GM19023 (cell line): ENCODE measurements around the gene DOCK11.

Source experiments
- ATAC-seq: cut with Tn5 transposase; IDR thresholded peaks from one replicate; pipeline ENCODE4 v1.9.1; 2021; ENCODE audit warnings: mild to moderate bottlenecking, moderate library complexity; ENCODE audit not compliant: unreplicated experiment

Gene DOCK11

GRCh38 chrX:118621081-118621759, 125.6 kb downstream of the DOCK11 start:
- ATAC-seq = no peak

GRCh38 chrX:118623062-118623461, 127.4 kb downstream of the DOCK11 start:
- ATAC-seq = no peak

DNA sequence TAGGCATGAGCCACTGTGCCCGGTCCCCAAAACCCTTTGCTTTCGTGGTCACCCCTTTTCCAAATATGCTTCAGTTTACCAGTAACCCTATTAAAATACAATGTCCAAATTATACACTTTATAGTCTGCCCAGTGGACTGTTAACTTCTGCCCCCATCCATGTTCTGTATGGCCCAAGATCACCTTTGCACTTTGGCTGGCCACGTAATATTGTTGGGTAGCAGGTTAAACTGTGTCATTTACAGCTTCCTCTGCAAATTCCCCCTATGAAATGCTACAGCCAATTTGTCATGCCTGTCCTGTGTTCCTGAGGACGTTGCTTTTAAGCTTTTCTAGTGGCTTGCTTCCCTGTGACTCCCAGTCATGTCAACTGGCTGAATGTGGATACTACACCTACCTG, 130.7 kb downstream of the DOCK11 start:
- no peak for ATAC-seq

GRCh38 chrX:118627084-118627758, 131.6 kb downstream of the DOCK11 start:
- ATAC-seq = no peak

DNA sequence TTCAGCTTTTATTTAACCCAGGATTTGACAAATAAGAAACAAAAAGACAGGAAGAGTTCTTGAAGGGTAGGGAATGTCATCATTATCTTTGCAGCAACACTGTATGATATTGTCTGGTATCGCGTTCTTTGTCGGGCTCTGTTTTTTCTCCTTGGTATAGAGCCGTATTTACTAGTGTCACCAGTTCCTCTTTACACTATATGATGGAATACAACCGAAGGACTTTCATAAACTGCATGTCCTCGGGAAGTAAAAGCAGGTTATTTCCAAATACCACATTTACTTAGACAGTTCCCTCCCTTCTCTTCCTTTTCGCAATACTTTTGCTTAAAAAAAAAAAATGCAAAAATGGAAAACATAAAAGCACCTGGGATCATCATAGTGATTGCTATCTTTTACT, 135.2 kb downstream of the DOCK11 start:
- no peak for ATAC-seq

DNA sequence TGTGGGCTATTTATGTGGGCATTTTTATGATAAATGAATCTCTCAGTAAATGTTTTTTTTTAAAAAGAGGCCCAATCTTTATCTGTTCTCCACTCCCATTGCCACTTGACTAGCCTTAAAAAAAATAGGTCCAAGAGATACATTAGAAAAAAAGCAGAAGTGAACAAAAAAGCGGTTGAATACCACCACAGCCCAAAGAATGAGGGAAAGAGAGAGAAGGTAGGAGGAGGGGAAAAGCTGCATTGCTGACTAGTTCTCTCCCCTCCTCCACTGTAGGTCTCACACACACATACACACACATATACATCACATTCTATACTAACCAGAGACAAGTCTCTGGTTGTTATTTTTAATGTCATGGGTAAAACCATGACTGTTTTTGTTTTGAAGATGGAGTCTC, 136.0 kb downstream of the DOCK11 start:
- no peak for ATAC-seq

DNA sequence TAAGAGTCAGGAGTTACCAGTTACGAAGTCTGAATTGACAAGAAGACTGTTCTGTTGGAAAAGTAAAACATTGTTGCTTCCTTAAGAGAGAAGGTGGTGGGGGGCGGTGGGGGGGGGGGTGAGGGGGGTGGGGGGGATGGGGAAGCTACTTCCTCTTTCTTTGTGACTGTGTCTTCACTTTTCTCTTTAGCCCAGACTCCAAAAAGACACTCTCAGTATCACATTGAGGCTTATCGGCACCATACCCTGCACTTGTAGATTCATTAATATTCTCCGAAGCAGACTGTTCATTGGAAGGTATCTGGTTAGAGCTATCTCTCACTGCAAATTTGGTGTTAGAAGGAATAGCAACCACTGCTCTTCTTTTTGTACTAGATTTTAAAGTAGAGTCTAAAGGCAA, 137.2 kb downstream of the DOCK11 start:
- no peak for ATAC-seq

- no peak for ATAC-seq
Observed at GRCh38 chrX:118633530-118633929, 137.9 kb downstream of the DOCK11 start.

DNA sequence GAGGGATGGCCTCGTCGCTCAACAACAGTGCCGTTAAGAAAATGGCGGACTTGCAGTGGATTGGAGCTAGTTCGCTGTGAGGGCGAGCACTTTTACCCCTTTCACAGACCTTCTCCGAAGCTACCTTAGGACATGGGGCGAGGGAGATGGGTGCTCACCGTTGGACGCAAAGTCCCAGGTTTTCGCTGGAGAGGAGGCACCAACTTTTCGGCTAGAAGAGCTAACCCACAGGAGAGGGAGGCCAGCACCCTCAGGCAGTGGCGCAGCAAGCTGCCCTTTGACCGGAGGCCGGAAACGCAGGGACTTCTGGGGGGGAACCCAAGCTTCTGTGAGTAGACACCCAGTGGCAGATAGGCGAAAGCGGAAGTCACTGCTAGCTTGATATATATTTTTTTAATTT, 138.7 kb downstream of the DOCK11 start:
- no peak for ATAC-seq

- ATAC-seq = no peak
Observed at GRCh38 chrX:118637997-118638396, 142.4 kb downstream of the DOCK11 start.

DNA sequence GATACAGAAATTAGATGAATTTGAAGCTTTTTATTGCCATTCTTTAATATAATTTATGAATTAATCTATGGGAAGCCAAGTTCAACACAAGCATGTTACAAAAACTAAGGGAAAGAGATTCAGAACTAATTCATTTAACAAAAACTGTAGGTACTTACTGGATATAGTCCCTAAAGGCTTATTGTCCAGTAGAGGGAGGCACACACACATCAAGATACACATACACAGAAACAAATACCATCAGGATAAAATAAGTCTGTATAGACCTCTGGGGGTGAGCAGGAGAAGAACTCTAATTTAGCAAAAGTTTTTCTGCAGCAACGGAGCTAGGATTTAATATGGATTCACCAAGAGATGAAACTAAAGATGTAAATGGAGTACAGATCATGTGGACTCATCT, 148.8 kb downstream of the DOCK11 start:
- no peak for ATAC-seq

- no peak for ATAC-seq
Observed at GRCh38 chrX:118652717-118653116, 157.1 kb downstream of the DOCK11 start.

GRCh38 chrX:118654331-118654730, 158.7 kb downstream of the DOCK11 start:
- ATAC-seq = no peak

DNA sequence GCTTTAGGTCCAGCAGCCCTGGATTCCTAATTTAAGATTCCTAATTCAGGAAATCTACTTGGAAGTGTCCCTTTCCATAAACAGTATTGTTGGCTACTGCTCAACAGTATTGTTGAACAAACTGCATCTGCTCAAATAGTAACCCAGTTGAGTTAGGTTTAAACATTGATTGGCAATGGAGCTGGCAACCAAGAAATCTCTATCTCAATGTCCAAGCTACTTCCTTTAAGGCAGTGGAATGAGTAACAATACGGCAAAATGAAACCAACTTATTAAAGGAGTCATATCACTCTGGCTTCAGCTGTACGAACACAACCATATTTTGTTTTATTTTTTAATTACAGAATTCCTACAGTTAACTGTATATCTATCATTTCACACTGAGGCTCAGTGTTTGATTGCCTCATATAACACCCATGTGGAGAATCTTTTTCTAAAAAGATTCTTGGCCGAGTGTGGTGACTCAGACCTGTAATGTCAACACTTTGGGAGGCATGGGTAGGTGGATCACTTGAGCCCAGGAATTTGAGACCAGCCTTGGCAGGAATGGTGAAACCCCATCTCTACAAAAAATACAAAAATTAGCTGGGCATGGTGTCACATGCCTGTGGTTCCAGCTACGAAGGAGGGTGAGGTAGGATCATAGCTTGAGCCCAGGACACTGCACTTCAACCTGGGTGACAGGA, 160.1 kb downstream of the DOCK11 start:
- no peak for ATAC-seq

DNA sequence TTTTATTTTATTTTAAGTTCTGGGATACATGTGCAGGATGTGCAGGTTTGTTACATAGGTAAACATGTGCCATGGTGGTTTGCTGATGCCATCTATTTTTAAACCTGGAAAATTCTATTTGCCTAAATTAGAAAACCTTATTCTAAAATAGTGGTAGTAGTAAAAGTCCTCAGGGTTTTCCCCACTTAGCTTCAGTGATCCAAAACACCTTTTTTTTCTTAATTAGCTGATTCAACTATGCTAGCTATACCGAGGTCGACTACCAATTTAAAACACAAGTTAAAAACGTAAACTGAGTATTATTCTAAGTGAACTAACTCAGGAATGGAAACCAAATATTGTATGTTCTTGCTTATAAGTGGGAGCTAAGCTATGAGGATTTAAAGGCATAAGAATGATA, 161.8 kb downstream of the DOCK11 start:
- ATAC-seq = no peak

- no peak for ATAC-seq
Observed at GRCh38 chrX:118660085-118660484, 164.5 kb downstream of the DOCK11 start.

GRCh38 chrX:118665204-118665603, 169.6 kb downstream of the DOCK11 start:
- ATAC-seq = no peak

GRCh38 chrX:118666521-118666920, 170.9 kb downstream of the DOCK11 start:
- no peak for ATAC-seq

DNA sequence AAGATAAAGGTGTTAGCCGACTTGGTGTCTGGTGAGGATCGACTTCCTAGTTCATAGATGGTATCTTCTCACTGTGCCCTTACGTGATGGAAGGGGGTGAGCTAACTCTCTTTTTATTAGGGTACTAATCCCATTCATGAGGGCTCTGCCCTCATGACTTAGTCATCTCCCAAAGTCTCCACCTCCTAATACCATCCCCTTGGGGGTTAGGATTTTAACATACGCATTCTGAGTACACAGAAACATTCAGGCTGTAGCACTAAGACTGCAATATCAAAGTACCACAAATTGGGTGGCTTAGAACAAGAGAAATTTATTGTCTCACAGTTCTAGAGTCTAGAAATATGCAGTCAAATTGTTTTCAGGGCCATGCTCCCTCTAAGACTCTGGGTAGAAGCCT, 173.8 kb downstream of the DOCK11 start:
- ATAC-seq = no peak

GRCh38 chrX:118675326-118675965, 179.8 kb downstream of the DOCK11 start:
- no peak for ATAC-seq

DNA sequence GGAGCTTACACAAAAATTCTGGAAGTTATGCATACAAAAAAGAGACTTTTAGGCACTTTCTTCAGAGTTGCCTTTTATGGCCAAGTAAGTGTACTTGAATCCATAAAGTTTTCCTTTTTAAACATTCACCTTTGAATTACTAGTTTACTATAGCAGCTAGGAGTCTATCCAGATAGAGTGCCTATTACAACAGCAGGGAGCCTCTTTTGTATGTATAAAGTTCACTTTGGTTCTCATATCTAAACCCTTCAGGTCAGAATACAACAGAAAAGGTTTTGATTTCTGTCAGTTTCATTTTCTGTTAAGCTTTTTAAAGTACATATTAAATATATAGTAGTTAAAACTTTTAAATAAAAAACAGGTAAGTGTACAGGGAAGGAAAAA, 180.3 kb downstream of the DOCK11 start:
- ATAC-seq = no peak

GRCh38 chrX:118677318-118677717, 181.7 kb downstream of the DOCK11 start:
- ATAC-seq = no peak
